PC-3 (cell line): ENCODE measurements around the gene SLC36A3.

Source experiments
- CTCF ChIP-seq: fragments of 300-600 bp; sonication (generic); conservative IDR thresholded peaks from 2 replicates; pipeline ENCODE4 v1.5.1; 2017; ENCODE audit warnings: antibody characterized with exemption, low read depth, mild to moderate bottlenecking, low read length
- EZH2phosphoT487 ChIP-seq: fragments of 300-600 bp; sonication (generic); IDR thresholded peaks from 2 replicates; pipeline ENCODE4 v1.6.1; 2018; ENCODE audit warnings: mild to moderate bottlenecking, antibody characterized with exemption, low read length, borderline replicate concordance

DNA sequence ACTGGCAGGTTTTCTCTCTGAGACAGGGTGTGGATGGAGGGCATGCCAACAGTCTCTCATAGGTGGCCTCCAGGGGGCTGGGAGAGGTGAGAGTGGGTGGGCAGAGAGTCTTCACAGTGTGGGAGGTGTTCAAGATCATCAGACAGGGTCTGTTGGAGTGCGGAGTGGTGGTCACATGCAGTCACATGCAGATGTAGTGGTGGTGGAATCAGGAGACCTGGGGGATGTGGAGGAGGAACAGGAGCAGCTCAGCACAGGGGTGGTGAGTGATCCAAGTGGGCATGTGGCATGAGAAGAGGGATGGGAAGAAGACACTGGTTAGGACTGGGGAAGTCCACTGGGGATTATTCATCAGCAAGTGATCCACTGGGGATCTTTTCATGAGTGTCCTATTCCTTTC is 44.8 kb downstream of the SLC36A3 start:
- TF ChIP-seq EZH2phosphoT487 (no peak), CTCF (no peak)
